ENCODE results near the gene MYRIP.

Gene MYRIP

DNA sequence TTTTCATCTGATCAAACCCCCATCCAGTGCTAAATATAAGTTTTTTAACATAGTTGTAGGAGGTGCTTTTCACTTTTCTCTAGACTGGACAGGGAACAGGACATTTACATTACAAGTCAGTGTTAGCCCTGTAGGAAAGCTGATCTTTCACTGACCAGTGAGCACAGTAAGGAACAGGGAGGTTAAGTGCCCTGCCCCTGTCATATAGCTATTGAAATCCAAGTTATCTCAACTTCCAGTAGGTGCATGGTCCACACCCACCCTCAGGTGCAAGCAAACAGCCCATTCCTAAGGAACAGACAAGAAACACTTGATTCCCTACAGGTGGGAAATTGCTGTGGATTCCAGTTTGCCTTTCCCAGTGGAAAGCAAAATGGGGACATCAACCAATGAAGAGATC lies 421.0 kb downstream of the MYRIP start:
- Histone ChIP-seq H3K4me3 (ENCODE audit: low read length) (no peak overlapping the region), H3K27ac (ENCODE audit: low read length) (no peak overlapping the region)

GRCh38 chr3:40232626-40233025 lies 423.2 kb downstream of the MYRIP start:
- Histone ChIP-seq H3K36me3 (ENCODE audit: insufficient read depth, low read depth, low read length) (no peaks in the 10 kb centered on the region), H3K4me3 (ENCODE audit: low read length) (no peak overlapping the region), H3K9me3 (ENCODE audit: insufficient read depth, low read depth, low read length) (no peaks in the 10 kb centered on the region), H3K27me3 (ENCODE audit: insufficient read depth, low read length) (no peaks in the 10 kb centered on the region), H3K4me1 (ENCODE audit: insufficient read depth, low read length) (no peaks in the 10 kb centered on the region), H3K27ac (ENCODE audit: low read length) (no peak overlapping the region), H3K9ac (ENCODE audit: low read depth, low read length) (no peak overlapping the region)

More for the DNA sequence above, 421.0 kb downstream of the MYRIP start:
- Histone ChIP-seq H3K9ac (ENCODE audit: low read depth, low read length) (no peak overlapping the region), H3K36me3 (ENCODE audit: insufficient read depth, low read depth, low read length) (no peaks in the 10 kb centered on the region), H3K4me1 (ENCODE audit: insufficient read depth, low read length) (no peaks in the 10 kb centered on the region), H3K27me3 (ENCODE audit: insufficient read depth, low read length) (no peaks in the 10 kb centered on the region), H3K9me3 (ENCODE audit: insufficient read depth, low read depth, low read length) (no peaks in the 10 kb centered on the region)

GRCh38 chr3:40237159-40237558 lies 427.8 kb downstream of the MYRIP start:
- no peaks in the 10 kb centered on the region for H3K9me3 ChIP-seq (ENCODE audit: insufficient read depth, low read depth, low read length)
- H3K4me3 ChIP-seq (ENCODE audit: low read length) = no peak overlapping the region
- H3K36me3 ChIP-seq (ENCODE audit: insufficient read depth, low read depth, low read length) = no peaks in the 10 kb centered on the region
- H3K27ac ChIP-seq (ENCODE audit: low read length) = no peak overlapping the region
- H3K4me1 ChIP-seq (ENCODE audit: insufficient read depth, low read length) = no peaks in the 10 kb centered on the region
- no peak overlapping the region for H3K9ac ChIP-seq (ENCODE audit: low read depth, low read length)
- no peaks in the 10 kb centered on the region for H3K27me3 ChIP-seq (ENCODE audit: insufficient read depth, low read length)

- H3K27ac ChIP-seq (ENCODE audit: low read length) = no peak overlapping the region
- no peak overlapping the region for H3K4me3 ChIP-seq (ENCODE audit: low read length)
- H3K27me3 ChIP-seq (ENCODE audit: insufficient read depth, low read length) = no peaks in the 10 kb centered on the region
- no peaks in the 10 kb centered on the region for H3K9me3 ChIP-seq (ENCODE audit: insufficient read depth, low read depth, low read length)
- no peaks in the 10 kb centered on the region for H3K4me1 ChIP-seq (ENCODE audit: insufficient read depth, low read length)
- no peak overlapping the region for H3K9ac ChIP-seq (ENCODE audit: low read depth, low read length)
- no peaks in the 10 kb centered on the region for H3K36me3 ChIP-seq (ENCODE audit: insufficient read depth, low read depth, low read length)
These were observed 428.6 kb downstream of the MYRIP start for GRCh38 chr3:40237889-40238571.

DNA sequence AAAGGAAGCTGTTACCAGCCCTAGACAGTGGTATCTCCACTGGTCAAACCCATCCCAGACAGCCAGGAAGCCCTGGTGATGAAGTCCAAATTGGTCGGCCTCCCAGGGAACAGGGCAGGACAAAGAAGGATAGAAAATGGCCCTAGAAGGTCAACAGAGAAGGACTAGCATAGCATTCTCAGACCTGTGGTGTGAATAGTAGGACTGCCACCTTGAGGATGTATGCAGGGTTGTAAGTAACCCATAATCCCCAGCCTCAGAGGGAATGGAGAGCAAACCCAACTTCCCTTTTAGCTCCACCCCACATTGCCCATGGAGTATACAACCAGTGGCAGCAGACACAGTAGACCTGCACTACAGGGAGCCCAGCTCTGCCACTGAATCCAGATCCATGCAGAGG lies 431.5 kb downstream of the MYRIP start:
- Histone ChIP-seq H3K9ac (ENCODE audit: low read depth, low read length) (no peak overlapping the region), H3K4me1 (ENCODE audit: insufficient read depth, low read length) (no peaks in the 10 kb centered on the region), H3K27ac (ENCODE audit: low read length) (no peak overlapping the region), H3K9me3 (ENCODE audit: insufficient read depth, low read depth, low read length) (no peaks in the 10 kb centered on the region), H3K4me3 (ENCODE audit: low read length) (no peak overlapping the region), H3K36me3 (ENCODE audit: insufficient read depth, low read depth, low read length) (no peaks in the 10 kb centered on the region), H3K27me3 (ENCODE audit: insufficient read depth, low read length) (no peaks in the 10 kb centered on the region)

DNA sequence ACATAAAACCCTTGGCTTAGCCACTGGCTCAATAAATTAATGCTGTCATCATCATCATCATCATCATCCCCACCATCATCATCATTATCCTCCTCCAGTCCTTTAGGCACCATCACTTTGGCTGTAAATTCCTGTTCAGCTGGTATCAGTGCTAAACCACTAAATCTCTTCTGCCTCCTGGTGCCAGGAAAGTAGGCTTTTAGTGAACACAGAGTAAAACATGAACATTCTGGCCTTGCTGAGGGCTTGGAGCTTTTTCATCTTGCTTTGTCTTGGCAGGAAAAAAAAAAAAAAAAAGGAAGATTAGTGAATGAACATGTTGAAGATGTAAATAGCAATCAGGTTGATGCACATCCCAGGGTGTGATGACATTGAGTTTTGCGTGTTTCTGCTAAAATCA lies 432.8 kb downstream of the MYRIP start:
- H3K27me3 ChIP-seq (ENCODE audit: insufficient read depth, low read length) = no peaks in the 10 kb centered on the region
- no peak overlapping the region for H3K4me3 ChIP-seq (ENCODE audit: low read length)
- H3K27ac ChIP-seq (ENCODE audit: low read length) = no peak overlapping the region
- H3K4me1 ChIP-seq (ENCODE audit: insufficient read depth, low read length) = no peaks in the 10 kb centered on the region
- no peak overlapping the region for H3K9ac ChIP-seq (ENCODE audit: low read depth, low read length)
- H3K9me3 ChIP-seq (ENCODE audit: insufficient read depth, low read depth, low read length) = no peaks in the 10 kb centered on the region
- H3K36me3 ChIP-seq (ENCODE audit: insufficient read depth, low read depth, low read length) = no peaks in the 10 kb centered on the region

DNA sequence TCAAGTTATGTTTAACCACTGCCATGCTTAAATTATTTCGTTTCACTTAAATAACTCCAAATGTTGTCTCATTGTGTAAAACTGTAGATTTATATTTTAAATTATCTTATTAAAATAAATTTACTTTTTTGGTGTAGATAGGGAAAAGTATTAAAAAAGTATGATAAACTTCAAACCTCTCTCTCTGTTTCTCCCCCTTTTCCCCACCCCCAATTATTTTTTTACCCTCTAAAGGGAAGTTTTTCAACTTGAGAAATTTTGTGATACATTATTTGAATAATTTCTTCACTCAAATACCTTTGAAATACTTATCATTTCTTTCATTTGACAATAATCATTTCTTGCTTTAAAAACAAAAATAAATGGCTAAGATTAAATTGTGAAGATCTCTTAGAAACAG lies 433.2 kb downstream of the MYRIP start:
- Histone ChIP-seq H3K27ac (ENCODE audit: low read length) (no peak overlapping the region), H3K9me3 (ENCODE audit: insufficient read depth, low read depth, low read length) (no peaks in the 10 kb centered on the region), H3K9ac (ENCODE audit: low read depth, low read length) (no peak overlapping the region), H3K4me1 (ENCODE audit: insufficient read depth, low read length) (no peaks in the 10 kb centered on the region), H3K27me3 (ENCODE audit: insufficient read depth, low read length) (no peaks in the 10 kb centered on the region), H3K4me3 (ENCODE audit: low read length) (no peak overlapping the region), H3K36me3 (ENCODE audit: insufficient read depth, low read depth, low read length) (no peaks in the 10 kb centered on the region)

DNA sequence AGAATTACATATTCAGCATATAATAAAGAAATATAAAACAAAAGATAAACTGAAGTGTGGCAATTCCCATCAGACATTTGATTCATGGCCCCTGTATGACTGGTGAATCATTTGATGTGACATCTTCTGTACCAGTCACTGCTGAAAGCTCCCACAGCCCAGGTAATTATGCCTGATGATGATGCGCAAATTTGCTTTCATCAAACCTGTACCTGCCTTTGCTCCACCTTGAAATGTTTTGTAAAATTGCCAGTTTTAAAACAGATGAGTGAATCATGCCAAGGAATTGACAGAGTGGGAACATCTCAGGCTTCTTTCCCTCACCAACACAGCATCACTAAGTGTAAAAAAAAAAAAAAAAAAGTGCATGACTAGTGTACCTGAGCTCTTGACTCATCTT lies 433.6 kb downstream of the MYRIP start:
- H3K9ac ChIP-seq (ENCODE audit: low read depth, low read length) = no peak overlapping the region
- H3K4me3 ChIP-seq (ENCODE audit: low read length) = no peak overlapping the region
- H3K27ac ChIP-seq (ENCODE audit: low read length) = no peak overlapping the region
- no peaks in the 10 kb centered on the region for H3K27me3 ChIP-seq (ENCODE audit: insufficient read depth, low read length)
- H3K4me1 ChIP-seq (ENCODE audit: insufficient read depth, low read length) = no peaks in the 10 kb centered on the region
- H3K9me3 ChIP-seq (ENCODE audit: insufficient read depth, low read depth, low read length) = no peaks in the 10 kb centered on the region
- no peaks in the 10 kb centered on the region for H3K36me3 ChIP-seq (ENCODE audit: insufficient read depth, low read depth, low read length)

GRCh38 chr3:40247714-40248454 lies 438.5 kb downstream of the MYRIP start:
- no peaks in the 10 kb centered on the region for H3K4me1 ChIP-seq (ENCODE audit: insufficient read depth, low read length)
- H3K9ac ChIP-seq (ENCODE audit: low read depth, low read length) = no peak overlapping the region
- no peaks in the 10 kb centered on the region for H3K36me3 ChIP-seq (ENCODE audit: insufficient read depth, low read depth, low read length)
- no peak overlapping the region for H3K4me3 ChIP-seq (ENCODE audit: low read length)
- no peaks in the 10 kb centered on the region for H3K9me3 ChIP-seq (ENCODE audit: insufficient read depth, low read depth, low read length)
- H3K27me3 ChIP-seq (ENCODE audit: insufficient read depth, low read length) = no peaks in the 10 kb centered on the region
- H3K27ac ChIP-seq (ENCODE audit: low read length) = no peak overlapping the region

- Histone ChIP-seq H3K36me3 (ENCODE audit: insufficient read depth, low read depth, low read length) (no peaks in the 10 kb centered on the region), H3K27me3 (ENCODE audit: insufficient read depth, low read length) (no peaks in the 10 kb centered on the region), H3K9me3 (ENCODE audit: insufficient read depth, low read depth, low read length) (no peaks in the 10 kb centered on the region), H3K4me3 (ENCODE audit: low read length) (no peak overlapping the region), H3K27ac (ENCODE audit: low read length) (no peak overlapping the region), H3K4me1 (ENCODE audit: insufficient read depth, low read length) (no peaks in the 10 kb centered on the region), H3K9ac (ENCODE audit: low read depth, low read length) (no peak overlapping the region)
These were observed 439.2 kb downstream of the MYRIP start for GRCh38 chr3:40248591-40248990.

DNA sequence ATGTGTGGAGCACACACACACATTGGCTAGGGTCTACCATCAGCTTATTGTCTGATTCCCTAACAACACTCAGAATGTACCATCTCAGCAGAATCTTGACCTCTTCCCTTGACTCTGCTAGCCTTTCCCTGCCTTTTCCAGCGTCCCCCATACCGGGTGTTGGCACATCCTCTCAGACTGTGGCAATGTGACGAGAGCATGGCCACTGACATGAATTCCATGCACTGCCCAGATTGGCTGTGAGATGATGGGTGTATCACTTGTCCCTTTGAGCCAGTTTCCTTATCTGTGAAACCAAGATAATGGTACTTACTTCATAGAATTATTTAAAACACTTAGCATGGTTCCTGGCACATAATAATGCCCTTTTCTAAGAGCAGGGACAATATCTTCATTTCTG lies 439.8 kb downstream of the MYRIP start:
- Histone ChIP-seq H3K4me1 (ENCODE audit: insufficient read depth, low read length) (no peaks in the 10 kb centered on the region), H3K4me3 (ENCODE audit: low read length) (no peak overlapping the region), H3K27ac (ENCODE audit: low read length) (no peak overlapping the region), H3K36me3 (ENCODE audit: insufficient read depth, low read depth, low read length) (no peaks in the 10 kb centered on the region), H3K9me3 (ENCODE audit: insufficient read depth, low read depth, low read length) (no peaks in the 10 kb centered on the region), H3K9ac (ENCODE audit: low read depth, low read length) (no peak overlapping the region), H3K27me3 (ENCODE audit: insufficient read depth, low read length) (no peaks in the 10 kb centered on the region)

- Histone ChIP-seq H3K9ac (ENCODE audit: low read depth, low read length) (no peak overlapping the region), H3K36me3 (ENCODE audit: insufficient read depth, low read depth, low read length) (no peaks in the 10 kb centered on the region), H3K4me3 (ENCODE audit: low read length) (no peak overlapping the region), H3K27me3 (ENCODE audit: insufficient read depth, low read length) (no peaks in the 10 kb centered on the region), H3K9me3 (ENCODE audit: insufficient read depth, low read depth, low read length) (no peaks in the 10 kb centered on the region), H3K27ac (ENCODE audit: low read length) (no peak overlapping the region), H3K4me1 (ENCODE audit: insufficient read depth, low read length) (peaks cover 1% of the 10 kb centered on the region; the same call in 1 of the 2 replicates)
These were observed 445.1 kb downstream of the MYRIP start for GRCh38 chr3:40254491-40254890.

Data from iPS-20b (cell line).